HK-2 (cell line): ENCODE data around the gene PLEKHO1.
"Not testable (repeated sequence)": the region's sequence is repeated elsewhere in the genome, so short reads cannot be mapped to it uniquely, and the experiment has no call there.

Source experiments
- DNase-seq: peaks from one replicate; pipeline ENCODE4 v3.0.0-alpha.2; 2018; ENCODE audit not compliant: unreplicated experiment

Gene PLEKHO1

DNA sequence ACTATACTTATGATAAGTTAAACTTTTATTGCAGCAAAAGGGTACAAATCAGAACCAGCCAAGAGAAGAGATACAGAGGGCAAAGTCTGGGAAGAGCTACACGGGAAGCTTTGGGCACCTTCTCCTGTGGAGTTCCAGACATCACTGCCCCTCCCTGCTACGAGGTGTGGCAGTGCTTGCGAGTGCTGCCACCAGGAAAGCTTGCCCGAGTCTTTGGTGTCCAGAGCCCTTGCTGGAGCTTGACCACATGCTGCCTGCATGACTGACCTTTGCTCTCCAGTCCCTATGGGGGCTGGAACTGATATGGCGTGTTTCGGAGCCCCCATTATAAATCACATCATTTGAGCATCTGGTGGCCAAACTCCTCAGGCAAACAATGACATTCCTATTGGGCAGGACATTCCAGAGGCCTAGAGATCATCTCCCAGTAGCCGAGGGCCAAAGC is 23.4 kb downstream of the PLEKHO1 start:
- DNase-seq = no peak

DNA sequence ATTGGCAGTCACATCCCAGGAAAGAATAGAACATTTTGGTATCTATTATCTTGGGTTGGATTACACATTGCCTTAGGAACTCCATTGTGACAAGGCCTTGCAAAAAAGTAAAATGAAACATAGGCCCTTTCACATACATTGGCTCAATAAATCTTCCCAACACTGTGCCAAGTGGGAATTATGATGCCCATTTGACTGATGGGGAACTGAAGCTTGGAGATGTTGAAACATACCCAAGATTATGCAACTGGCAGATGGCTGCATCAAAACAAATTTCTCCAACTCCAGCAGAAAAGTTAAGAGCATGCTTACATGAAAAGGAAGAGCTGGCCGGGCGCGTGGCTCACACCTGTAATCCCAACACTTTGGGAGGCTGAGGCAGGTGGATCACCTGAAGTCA is 26.9 kb downstream of the PLEKHO1 start:
- no peak for DNase-seq

DNA sequence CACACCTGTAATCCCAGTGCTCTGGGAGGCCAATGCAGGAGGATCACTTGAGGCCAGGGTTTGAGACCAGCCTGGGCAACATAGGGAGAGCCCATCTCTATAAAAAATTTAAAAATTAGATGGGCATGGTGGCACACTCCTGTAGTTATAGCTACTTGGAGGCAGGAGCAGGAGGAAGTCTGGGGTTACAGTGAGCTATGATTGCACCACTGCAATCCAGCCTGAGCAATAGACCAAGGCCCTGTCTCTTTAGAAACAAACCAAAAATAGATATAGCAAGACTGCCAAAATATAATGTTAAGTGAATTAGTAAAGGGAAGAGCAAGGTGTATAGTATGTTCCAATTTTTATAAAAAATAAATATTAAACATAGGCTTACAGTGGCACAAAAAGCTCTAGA is 28.8 kb downstream of the PLEKHO1 start:
- DNase-seq = no peak

DNA sequence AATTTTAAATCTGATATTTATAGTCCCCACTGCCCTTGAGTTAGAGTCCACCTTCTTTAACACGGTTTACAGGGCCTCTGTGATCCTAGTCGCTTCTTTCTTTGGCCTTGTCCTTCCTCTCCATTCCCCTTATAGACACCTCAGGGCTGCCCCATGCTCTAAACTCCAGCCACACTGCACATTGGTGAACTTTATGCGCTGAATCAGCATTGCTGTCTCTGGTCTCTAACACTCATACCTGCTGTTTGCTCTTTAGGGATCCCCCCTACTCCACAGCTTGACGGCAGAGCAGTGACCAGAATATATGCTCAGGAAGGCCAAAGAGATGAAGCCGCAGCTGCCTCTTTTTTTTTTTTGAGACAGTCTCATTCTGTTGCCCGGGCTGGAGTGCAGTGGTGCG is 30.2 kb downstream of the PLEKHO1 start:
- DNase-seq = no peak

DNA sequence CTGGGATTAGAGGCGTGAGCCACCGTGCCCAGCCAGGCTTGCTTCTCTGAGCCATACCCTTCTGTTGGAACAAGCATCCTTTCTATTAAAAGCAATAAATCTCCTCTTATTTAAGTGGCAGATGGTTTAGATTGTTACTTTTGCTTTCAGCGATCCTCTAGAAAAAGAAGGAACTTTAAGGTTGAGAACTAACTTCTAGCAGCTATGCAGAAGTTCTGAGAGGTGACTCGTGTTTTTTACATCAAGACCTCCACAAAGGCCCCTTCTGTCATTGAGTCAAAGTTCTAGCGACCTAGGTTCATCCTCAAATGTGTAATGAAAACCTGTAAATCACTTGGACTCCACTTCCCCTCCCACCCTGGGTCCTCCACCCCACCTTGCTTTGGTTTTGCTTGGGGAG is 30.8 kb downstream of the PLEKHO1 start:
- no peak for DNase-seq

DNA sequence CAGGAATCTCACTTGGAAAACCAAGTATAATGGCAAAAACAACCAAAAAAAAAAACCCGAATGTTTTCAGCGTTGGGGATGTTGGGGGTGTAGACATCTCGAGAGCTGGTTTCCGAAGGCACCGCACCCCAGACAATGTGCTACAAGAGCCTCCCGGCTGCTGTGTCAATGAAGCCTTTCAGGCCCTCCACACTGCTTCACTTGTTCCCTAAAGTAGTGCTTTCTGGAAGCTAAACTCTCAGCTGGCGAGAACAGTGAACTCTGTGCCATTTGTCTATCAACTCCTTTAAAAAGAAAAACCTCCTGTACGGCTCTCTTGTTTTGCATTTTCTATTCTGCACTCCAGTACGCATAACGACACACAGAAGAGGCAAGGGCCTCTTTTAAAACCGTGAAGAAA is 32.5 kb downstream of the PLEKHO1 start:
- no peak for DNase-seq

DNA sequence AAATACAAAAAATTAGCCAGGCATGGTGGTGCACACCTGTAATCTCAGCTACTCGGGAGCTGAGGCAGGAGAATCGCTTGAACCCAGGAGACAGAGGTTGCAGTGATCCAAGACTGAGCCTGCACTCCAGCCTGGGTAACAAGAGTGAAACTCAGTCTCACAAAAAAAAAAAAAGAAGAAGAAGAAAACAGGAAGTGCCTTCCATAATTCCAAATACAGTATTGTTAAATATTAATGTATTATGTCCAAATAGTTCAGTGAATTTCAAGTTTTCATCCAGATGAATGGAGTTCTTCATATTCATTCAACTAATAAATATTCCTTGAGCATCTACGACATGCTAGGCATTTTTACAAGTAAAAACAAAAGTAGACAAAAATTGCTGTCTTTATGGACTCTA is 33.3 kb downstream of the PLEKHO1 start:
- no peak for DNase-seq

DNA sequence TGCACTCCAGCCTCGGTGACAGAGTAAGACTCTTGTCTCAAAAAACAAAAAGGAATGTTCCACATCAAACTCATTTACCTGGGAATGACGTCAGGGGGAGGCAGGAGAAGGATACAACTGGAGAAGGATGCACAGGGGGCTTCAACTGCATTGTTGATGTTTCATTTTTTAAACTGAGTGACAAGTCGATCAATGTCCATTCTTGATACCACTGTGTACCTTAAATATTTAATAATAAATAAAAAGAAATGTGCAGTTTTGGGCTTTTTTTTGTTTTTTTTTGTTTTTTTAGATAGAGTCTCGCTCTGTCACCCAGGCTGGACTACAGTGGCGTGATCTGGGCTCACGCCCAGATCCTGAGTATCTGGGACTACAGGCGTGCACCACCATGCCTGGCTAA is 35.8 kb downstream of the PLEKHO1 start:
- DNase-seq = no peak

DNA sequence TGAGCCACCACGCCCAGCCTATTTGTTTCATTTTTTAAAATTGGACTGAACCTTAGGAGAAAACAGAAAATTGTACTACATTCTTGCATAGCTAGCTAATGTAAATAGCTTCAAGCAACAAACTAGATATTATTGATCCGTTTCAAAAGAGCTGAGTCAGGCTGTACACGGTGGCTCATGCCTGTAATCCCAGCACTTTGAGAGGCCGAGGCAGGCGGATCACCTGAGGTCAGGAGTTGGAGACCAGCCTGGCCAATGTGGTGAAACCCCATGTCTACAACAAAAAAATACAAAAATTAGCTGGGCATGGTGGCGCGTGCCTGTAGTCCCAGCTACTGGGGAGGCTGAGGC is 36.7 kb downstream of the PLEKHO1 start:
- DNase-seq = not testable (repeated sequence)

DNA sequence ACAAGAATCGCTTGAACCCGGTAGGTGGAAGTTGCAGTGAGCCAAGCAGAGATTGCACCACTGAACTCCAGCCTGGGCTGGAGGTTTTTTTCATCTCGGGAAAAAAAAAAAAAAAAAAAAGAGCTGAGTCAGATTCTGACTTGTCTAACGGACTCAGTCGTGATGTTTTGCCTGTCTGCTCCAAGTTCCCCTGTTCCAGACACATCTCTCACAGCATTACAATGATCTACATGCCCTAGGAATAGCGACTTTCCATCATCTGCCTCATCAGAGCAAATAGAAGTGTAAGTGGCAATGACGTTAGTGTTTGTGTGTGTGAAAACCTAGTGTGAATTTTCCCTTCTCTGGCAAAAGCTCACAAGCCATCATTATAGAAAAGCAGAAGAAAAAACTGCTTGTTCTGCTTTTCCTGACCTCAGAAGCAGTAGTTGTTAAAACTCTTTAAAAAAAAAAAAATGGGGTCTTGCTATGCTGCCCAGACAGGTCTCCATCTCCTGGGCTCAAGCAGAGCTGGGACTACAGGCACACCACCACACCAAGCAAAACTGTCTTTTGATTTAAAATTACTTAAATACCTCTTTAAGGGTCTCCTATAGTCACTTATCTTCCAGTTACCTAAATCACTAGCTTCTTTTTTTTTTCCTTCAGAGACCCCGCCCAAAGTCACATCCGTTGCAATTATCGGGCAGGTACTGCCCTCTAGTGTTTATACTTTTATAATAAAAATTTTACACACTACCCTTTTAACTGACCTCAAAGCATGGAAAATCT is 37.3 kb downstream of the PLEKHO1 start:
- peak; percentile 13 for DNase-seq

DNA sequence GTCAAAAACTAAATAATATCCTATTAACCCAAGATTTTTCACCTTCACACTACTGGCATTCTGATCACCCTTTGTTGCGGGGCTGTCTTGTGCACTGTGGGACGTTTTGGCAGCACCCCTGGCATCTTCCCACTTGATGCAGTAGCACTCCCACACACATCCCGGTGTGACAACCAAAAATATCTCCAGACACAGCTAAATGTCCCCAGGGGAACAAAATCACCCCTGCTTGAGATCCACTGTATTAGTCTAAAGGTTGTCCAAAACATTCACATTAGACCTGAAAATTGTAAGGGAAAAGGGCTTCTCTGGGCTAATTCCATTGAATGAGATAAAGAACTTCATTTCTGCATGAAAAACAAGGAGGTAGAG is 37.8 kb downstream of the PLEKHO1 start:
- no peak for DNase-seq

DNA sequence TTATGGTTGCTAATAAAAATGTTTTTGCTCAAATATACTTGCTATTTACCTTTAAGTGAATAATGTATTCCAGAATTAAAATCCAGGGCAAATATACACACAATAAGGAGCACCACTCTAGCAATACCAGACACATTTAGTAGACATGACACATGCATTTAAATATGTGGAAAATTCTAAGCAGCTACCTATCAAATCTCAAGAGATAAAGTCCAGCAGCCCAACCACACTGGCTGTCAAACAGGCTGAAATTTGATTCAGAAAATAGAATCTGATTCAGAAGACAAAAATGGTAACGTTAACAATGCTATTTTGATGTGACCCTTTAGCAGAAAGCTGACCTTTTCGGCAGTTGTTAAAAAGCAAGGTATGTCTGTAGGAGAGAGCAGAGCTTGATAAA is 42.3 kb downstream of the PLEKHO1 start:
- peak; percentile 10 for DNase-seq

DNA sequence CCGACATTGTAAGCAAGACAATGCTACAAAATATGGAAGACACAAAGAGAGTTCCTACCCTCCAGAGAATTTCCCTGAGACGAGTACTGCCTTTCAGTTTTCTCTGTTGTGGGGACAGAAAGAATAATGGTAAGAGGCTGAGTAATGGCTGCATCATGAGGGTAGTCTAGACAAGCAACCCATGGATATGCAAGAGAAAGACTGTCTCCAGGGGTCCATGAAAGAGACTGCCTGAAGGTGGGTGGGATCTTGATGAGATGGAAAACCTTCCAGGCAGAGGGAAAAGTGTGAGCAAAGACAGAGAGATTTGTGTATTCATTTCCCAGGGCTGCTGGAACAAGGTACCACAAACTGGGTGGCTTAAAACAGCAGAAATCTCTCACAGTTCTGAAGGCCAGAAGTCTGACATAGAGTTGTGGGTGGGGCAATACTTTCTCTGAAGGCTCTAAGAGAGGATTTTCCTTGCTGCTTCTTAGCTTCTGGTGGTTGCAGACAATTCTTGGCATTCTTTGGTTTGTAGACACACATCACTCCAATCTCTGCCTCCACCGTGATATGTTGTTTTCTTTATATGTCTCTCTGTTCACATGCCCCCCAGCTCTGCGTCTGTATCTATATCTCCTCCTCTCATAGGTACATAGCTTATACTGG is 44.8 kb downstream of the PLEKHO1 start:
- no peak for DNase-seq

DNA sequence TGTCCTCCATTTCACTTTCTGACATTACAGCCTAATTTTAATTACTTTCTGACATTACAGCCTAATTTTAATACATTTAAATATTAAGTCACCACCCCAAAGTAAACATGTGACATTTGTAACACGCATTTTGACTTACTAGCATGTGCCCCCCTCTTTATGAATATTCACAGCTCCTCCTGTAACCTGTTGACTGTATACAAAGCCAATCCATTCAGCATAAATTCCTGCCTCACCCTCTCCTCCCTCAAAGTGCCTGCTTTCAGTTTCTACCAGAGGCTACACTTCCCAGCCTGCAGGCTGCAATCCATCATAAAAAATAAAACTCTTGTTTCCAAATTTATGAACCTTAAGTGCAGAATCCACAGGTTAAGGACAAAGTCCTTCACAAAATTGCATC is 46.7 kb downstream of the PLEKHO1 start:
- no peak for DNase-seq

DNA sequence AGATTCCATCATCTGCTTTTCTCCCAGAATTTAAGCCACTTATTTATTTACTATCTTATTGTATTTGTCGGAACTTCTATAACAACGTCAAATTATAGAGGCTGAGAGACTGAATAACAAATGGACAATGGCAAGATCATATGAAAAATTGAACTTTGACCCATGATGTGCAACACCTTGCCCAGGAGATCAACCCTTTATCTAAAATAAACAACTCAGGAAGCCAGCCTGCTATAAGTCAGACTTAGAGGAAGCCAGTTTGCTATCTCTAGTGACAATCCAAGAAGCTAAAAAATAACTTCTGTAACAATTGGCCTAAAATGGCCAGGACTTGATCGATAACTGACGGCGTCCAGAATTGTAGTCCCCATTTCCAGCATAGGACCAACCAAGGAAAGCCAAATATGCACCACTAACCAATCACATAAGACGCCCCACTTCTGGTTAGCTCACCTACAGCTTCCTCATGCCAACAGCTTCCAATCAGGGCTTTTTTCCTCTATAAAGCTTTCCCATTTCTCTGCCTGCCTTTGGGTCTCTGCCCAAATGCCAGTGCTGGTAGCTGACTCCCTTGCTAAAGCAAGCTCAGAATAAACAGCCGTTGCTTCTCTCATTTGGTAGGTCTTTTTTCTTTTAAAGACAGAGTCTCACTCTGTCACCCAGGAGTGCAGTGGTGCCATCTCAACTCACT is 57.7 kb downstream of the PLEKHO1 start:
- DNase-seq = no peak

DNA sequence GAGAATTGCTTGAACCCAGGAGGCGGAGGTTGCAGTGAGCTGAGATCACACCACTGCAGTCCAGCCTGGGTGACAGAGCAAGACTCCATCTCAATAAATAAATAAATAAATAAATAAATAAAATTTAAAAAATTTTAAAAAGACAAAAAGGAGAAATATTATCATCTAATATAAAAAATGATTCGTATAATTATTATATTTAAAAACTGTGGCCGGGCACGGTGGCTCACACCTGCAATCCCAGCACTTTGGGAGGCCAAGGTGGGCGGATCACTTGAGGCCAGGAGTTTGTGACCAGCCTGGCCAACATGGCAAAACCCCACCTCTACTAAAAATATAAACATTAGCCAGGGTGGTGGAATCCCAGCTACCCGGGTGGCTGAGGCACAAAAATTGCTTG is 58.7 kb downstream of the PLEKHO1 start:
- not testable (repeated sequence) for DNase-seq
